Nephron progenitor cell (in vitro differentiated cells): ENCODE data around the gene CD8A.
A peak's percentile ranks its signal among the peaks of the same experiment; 100 is the strongest.
"Not testable (repeated sequence)": the region's sequence is repeated elsewhere in the genome, so short reads cannot be mapped to it uniquely, and the experiment has no call there.

ENCODE experiments used
- DNase-seq: peaks from one replicate; pipeline ENCODE4 v3.0.0; 2021
- H3K27ac Mint-ChIP-seq: 2 replicates; pipeline ENCODE4 v1.8.0; 2021; ENCODE audit warnings: mild to moderate bottlenecking, moderate library complexity, mixed read lengths
- H3K27me3 Mint-ChIP-seq: 2 replicates; pipeline ENCODE4 v1.8.0; 2021; ENCODE audit warnings: mild to moderate bottlenecking, low read depth, mixed read lengths; ENCODE audit not compliant: poor library complexity
- H3K36me3 Mint-ChIP-seq: 2 replicates; pipeline ENCODE4 v1.8.0; 2021; ENCODE audit warnings: low read depth, mixed read lengths
- H3K4me1 Mint-ChIP-seq: 2 replicates; pipeline ENCODE4 v1.8.0; 2021; ENCODE audit warnings: mixed read lengths
- H3K4me3 Mint-ChIP-seq: 2 replicates; pipeline ENCODE4 v1.8.0; 2021; ENCODE audit warnings: mild to moderate bottlenecking, moderate library complexity, mixed read lengths
- H3K9me3 Mint-ChIP-seq: 2 replicates; pipeline ENCODE4 v1.8.0; 2021; ENCODE audit warnings: mild to moderate bottlenecking, moderate library complexity, mixed read lengths
- CTCF ChIP-seq: fragments of 200-600 bp; sonication (generic); IDR thresholded peaks from 2 replicates; pipeline ENCODE4 v1.5.0; 2021; ENCODE audit warnings: antibody characterized with exemption

The CD8A gene

GRCh38 chr2:86750240-86750839, 40.4 kb downstream of the CD8A start:
- no peak for DNase-seq
- Mint-ChIP-seq H3K36me3 (peaks cover 97% of the 10 kb centered on the region), H3K4me1 (no peaks in the 10 kb centered on the region), H3K9me3 (peaks cover 40% of the 10 kb centered on the region), H3K4me3 (no peak overlapping the region), H3K27me3 (no peaks in the 10 kb centered on the region), H3K27ac (no peak overlapping the region)
- no peak for TF ChIP-seq CTCF

- peak overlapping the region; percentile 7 for H3K27ac Mint-ChIP-seq
- H3K27me3 Mint-ChIP-seq = no peaks in the 10 kb centered on the region
- H3K4me3 Mint-ChIP-seq = no peak overlapping the region
- no peaks in the 10 kb centered on the region for H3K4me1 Mint-ChIP-seq
- H3K36me3 Mint-ChIP-seq = peaks cover 86% of the 10 kb centered on the region
- no peak for DNase-seq
- H3K9me3 Mint-ChIP-seq = peaks cover 40% of the 10 kb centered on the region
- TF ChIP-seq CTCF = no peak
Observed at GRCh38 chr2:86747711-86748639, 42.7 kb downstream of the CD8A start.

GRCh38 chr2:86746939-86747338, 43.8 kb downstream of the CD8A start:
- Mint-ChIP-seq H3K27ac (no peak overlapping the region), H3K27me3 (no peaks in the 10 kb centered on the region), H3K4me3 (no peak overlapping the region), H3K36me3 (peaks cover 84% of the 10 kb centered on the region), H3K4me1 (no peaks in the 10 kb centered on the region), H3K9me3 (peaks cover 33% of the 10 kb centered on the region)
- no peak for TF ChIP-seq CTCF
- no peak for DNase-seq

GRCh38 chr2:86744152-86744551, 46.6 kb downstream of the CD8A start:
- no peaks in the 10 kb centered on the region for H3K4me1 Mint-ChIP-seq
- H3K27ac Mint-ChIP-seq = no peak overlapping the region
- no peak for DNase-seq
- peaks cover 6% of the 10 kb centered on the region for H3K9me3 Mint-ChIP-seq
- H3K4me3 Mint-ChIP-seq = no peak overlapping the region
- H3K36me3 Mint-ChIP-seq = peaks cover 57% of the 10 kb centered on the region
- TF ChIP-seq CTCF = no peak
- no peaks in the 10 kb centered on the region for H3K27me3 Mint-ChIP-seq

- not testable (repeated sequence) for H3K4me3 Mint-ChIP-seq, DNase-seq, H3K4me1 Mint-ChIP-seq, H3K27ac Mint-ChIP-seq, H3K9me3 Mint-ChIP-seq, H3K27me3 Mint-ChIP-seq
- H3K36me3 Mint-ChIP-seq = peaks cover 36% of the 10 kb centered on the region
Observed at GRCh38 chr2:86741889-86742498, 48.7 kb downstream of the CD8A start.

GRCh38 chr2:86739889-86740288, 50.8 kb downstream of the CD8A start:
- not testable (repeated sequence) for DNase-seq, H3K4me3 Mint-ChIP-seq, H3K4me1 Mint-ChIP-seq, H3K27ac Mint-ChIP-seq, H3K27me3 Mint-ChIP-seq, H3K9me3 Mint-ChIP-seq
- peaks cover 19% of the 10 kb centered on the region for H3K36me3 Mint-ChIP-seq

- not testable (repeated sequence) for H3K9me3 Mint-ChIP-seq, H3K4me3 Mint-ChIP-seq, H3K27me3 Mint-ChIP-seq, DNase-seq, H3K4me1 Mint-ChIP-seq, H3K27ac Mint-ChIP-seq
- peaks cover 19% of the 10 kb centered on the region for H3K36me3 Mint-ChIP-seq
Observed at GRCh38 chr2:86739485-86739884, 51.2 kb downstream of the CD8A start.

GRCh38 chr2:86734896-86735295, 55.8 kb downstream of the CD8A start:
- not testable (repeated sequence) for H3K4me1 Mint-ChIP-seq, H3K27ac Mint-ChIP-seq, DNase-seq, H3K4me3 Mint-ChIP-seq, H3K27me3 Mint-ChIP-seq, H3K9me3 Mint-ChIP-seq, H3K36me3 Mint-ChIP-seq
